IPS DF 19.7 (cell line): Measurements from ENCODE around the gene OR13J1.

ENCODE experiments used
- DNase-seq: peaks from one replicate; pipeline ENCODE4 v3.0.0-alpha.2; 2013; ENCODE audit warnings: low read depth, low spot score

Gene OR13J1

DNA sequence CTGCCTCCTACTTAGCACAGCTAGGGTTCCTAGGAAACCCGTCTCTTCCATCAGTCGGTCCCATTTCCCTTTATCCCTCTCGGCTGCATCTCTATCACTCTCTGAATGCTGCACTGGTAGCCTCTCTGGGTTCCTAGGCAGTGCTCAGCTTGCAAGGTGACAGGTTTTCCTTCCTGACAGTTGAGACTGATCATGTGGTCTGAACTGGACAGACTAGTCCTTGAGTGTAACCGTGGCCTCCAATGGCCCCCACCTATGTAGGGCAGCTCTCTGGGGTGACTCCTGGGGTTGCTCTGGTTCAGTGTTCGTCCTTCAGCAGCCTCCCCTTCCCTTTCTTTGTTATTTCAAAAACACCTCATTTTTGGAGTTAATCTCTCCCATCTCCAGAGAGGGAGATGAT lies 37.4 kb downstream of the OR13J1 start:
- DNase-seq, result no peak

DNA sequence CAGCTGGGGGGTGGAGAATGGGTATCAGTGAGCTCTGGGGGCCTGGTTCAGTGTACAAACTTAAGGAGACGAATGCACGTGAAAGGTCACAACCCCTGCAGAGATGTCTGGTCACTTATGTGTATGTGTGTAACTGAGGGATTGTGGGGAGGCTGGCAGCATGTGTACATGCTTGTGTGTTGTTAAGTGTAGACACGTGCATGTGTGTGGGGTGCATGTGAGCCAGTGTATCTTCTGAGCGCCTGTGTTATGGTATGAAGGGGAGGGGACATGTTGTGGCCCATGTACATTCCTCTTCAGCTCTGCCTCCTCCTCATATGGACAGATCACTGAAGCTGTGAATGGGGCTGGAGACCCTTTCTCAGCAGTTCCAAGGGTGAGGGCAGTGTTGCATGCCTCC lies 39.2 kb downstream of the OR13J1 start:
- DNase-seq, result no peak

DNA sequence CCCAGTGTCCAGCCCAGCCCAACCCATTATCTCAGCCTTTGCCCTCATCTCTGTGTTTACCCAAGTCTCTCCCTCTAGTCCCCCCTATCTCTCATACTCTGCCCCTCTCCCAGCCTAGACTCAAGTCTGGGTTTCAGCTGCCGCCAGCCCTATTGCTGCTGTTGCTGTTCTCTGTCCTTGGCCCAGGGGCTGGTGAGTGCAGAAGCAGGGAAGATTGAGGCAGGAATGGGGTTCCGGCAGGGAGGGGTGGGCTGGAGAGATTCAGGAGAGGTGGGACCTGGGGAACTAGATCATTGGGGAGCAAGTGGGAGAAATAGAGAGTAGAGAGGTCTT lies 40.5 kb downstream of the OR13J1 start:
- DNase-seq, result no peak

DNA sequence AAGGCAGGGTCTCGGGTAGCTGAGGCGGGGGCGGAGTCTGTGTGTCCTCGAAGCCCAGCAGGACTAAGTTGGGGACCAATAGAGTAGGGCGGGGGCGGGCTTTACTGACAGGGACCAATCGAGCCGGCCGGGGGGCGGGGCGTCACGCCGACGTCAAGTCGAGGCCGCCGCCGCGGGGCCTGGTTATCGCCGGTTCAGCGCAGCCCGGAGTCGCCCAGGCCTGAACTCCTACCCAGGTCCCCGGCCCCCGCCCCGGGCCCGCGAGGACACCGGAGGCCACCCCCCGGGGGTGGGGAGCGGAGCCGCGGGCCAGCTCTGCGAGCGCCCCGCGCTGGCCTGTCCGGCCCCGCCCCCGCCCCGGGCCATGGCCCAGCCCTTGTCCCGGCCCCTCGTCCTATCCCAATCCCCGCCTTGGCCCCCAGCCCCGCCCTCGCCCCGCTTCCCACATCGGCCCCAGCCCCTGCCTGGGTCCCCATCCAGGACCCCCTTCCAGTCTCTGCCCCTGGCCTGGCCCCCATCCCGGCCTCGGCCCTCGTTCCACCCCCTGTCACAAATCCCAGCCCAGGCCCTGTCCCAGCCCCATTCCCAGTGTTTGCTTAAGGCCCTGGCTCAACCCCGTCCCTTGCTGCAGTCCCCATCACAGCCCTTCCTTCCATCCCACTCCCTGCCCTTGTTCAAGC lies 41.0 kb downstream of the OR13J1 start, which contains the start of gene TMEM8B:
Gene TMEM8B (plus strand): TSS at position 145 of the 680 bp plus-strand sequence. CDS start 220 bp downstream, at position 365.
- peak; percentile 80 for DNase-seq

DNA sequence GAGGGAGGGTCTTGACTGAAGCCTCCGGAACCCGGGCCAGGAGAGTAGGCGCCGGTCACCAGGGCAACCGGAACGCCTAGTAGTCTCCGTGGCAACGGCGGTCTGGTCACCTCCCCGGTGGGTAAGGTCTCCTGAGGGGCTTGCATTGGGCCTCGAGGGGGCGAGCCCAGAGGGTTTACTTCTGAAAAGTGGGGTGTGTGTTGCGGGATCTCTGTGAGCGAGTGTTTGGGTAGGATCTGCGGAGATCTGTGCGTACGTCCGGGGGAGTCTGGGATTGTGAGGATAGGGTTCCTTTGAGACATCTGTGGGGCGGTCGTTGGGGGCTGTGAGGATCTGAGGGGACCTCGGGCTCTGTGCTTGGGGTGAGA lies 41.5 kb downstream of the OR13J1 start, which contains the start of gene FAM221B:
Gene FAM221B (minus strand): TSS at position 17 of the 368 bp plus-strand sequence. CDS start 2,571 bp downstream, outside the sequence.
- no peak for DNase-seq

DNA sequence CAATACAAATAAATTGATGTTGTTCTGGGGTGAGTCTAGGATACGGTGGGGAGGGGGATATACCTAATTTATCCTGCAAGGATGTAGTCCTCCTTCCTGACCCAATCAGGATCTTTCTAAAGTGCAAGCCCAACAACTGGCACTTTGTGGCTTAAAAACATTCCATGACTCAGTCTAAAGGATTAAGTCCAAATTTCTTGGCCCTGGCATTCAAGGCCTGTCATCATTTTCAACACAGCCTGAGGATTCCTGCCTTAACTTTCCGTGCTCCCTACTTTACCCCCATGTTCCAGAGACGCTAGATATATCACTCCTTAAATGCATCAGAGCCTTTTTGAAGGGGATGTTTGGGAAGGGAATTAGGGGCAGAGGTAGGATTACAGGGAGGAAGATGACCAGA lies 42.7 kb downstream of the OR13J1 start:
- DNase-seq, result no peak

DNA sequence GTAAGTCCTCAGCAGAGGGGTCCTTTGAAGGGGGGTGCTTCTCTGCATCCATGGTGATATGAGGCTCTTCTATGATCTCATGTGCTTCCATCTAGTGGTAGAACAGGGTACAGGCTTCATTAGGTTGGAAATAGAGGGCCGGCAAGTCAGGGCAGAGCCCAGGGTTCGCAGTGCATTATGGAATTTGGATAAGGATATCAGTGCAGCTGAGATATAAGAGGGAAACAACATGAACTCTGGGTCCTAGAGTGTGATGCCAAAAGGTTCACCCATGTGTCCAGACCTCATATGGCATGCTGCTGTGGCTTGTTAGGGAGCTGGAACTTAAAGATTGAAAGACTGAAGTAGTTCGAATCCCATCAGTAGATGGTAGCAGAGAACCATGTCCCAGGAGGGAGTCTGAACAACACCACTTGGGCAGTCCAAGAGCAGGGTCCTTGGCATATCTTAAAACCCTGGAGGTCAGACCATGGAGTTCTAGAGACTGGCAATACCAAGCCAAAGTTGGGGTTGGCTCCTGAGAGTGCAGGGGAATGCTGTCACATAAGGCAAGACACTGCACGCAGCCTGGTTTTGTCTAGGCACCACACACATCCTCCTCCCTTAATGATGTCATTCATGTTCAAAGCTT lies 44.0 kb downstream of the OR13J1 start:
- no peak for DNase-seq

DNA sequence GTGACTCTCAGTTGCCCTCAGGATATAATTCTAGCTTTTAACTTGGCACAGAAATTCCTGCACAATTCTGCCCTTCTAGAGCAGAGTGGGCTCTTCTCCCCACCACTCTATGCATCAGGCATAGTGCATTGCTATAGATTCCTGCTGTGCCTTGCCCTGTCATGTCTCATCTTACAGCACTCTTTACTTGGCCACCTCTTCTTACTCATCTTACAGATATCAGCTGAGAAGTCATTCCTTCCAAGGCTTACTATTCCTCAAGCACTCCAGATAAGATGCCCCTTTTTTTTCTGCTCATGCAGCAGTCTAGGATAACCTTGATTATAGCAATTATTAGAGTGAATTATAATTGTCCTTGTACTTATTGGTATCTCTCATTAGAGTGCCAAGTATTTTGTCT lies 47.3 kb downstream of the OR13J1 start:
- no peak for DNase-seq

DNA sequence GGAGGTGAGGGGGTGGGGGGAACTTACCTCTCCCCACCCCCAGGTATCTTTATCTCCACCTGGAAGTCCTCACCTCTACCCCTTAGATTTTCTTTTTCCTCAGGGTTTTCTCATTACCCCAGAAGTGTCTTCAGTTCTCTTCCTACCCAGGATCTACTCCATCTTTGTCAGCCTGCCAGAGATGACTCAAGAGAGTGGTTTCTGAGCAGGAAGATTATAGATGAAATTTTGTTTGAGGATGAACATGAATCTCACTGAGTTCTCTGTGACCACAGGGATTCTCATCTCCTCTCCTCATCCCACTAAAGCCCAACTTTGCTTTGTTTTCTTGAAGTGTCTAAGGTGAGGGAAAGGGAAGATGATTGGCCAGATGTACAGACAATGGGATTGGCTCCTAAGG lies 50.1 kb downstream of the OR13J1 start:
- DNase-seq, result no peak
